ENCODE results near the gene LRMDA.
"Not testable (repeated sequence)": the region's sequence is repeated elsewhere in the genome, so short reads cannot be mapped to it uniquely, and the experiment has no call there.

The LRMDA gene

GRCh38 chr10:76523246-76523645 is 1091.8 kb downstream of the LRMDA start:
- TF ChIP-seq CTCF (IDR thresholded peaks at IDR 0.05; ENCODE audit: low read depth, low read length, missing control alignments) = no peak
- DNase-seq (ENCODE audit: low read depth) = no peak
- no peak overlapping the region for H3K4me3 ChIP-seq (ENCODE audit: low read depth, low read length)

- TF ChIP-seq CTCF (IDR thresholded peaks at IDR 0.05; ENCODE audit: low read depth, low read length, missing control alignments) = no peak
- no peak for DNase-seq (ENCODE audit: low read depth)
- H3K4me3 ChIP-seq (ENCODE audit: low read depth, low read length) = no peak overlapping the region
Observed at GRCh38 chr10:76523791-76524351, 1092.4 kb downstream of the LRMDA start.

GRCh38 chr10:76526833-76527232 is 1095.4 kb downstream of the LRMDA start:
- not testable (repeated sequence) for DNase-seq (ENCODE audit: low read depth); H3K4me3 ChIP-seq (ENCODE audit: low read depth, low read length)

- no peak for DNase-seq (ENCODE audit: low read depth)
- no peak overlapping the region for H3K4me3 ChIP-seq (ENCODE audit: low read depth, low read length)
- no peak for TF ChIP-seq CTCF (IDR thresholded peaks at IDR 0.05; ENCODE audit: low read depth, low read length, missing control alignments)
Observed at GRCh38 chr10:76540331-76540730, 1108.9 kb downstream of the LRMDA start.

- no peak for DNase-seq (ENCODE audit: low read depth)
- no peak for TF ChIP-seq CTCF (IDR thresholded peaks at IDR 0.05; ENCODE audit: low read depth, low read length, missing control alignments)
Observed at GRCh38 chr10:76540786-76541185, 1109.4 kb downstream of the LRMDA start.

GRCh38 chr10:76541852-76542251 is 1110.4 kb downstream of the LRMDA start:
- no peak for DNase-seq (ENCODE audit: low read depth)
- TF ChIP-seq CTCF (IDR thresholded peaks at IDR 0.05; ENCODE audit: low read depth, low read length, missing control alignments) = no peak

More at GRCh38 chr10:76540786-76541185, 1109.4 kb downstream of the LRMDA start:
- H3K4me3 ChIP-seq (ENCODE audit: low read depth, low read length) = no peak overlapping the region

GRCh38 chr10:76542307-76542930 is 1111.0 kb downstream of the LRMDA start:
- TF ChIP-seq CTCF (IDR thresholded peaks at IDR 0.05; ENCODE audit: low read depth, low read length, missing control alignments) = no peak
- H3K4me3 ChIP-seq (ENCODE audit: low read depth, low read length) = no peak overlapping the region
- DNase-seq (ENCODE audit: low read depth) = no peak

More at GRCh38 chr10:76541852-76542251, 1110.4 kb downstream of the LRMDA start:
- no peak overlapping the region for H3K4me3 ChIP-seq (ENCODE audit: low read depth, low read length)
